Ovary (tissue), 3 donors: ENCODE measurements around the gene REEP1.

Experiments used
- EP300 ChIP-seq: sonication (generic); formaldehyde crosslinking; IDR thresholded peaks from one replicate; pipeline ENCODE4 v1.6.1; 2017; ENCODE audit warnings: antibody characterized with exemption
- TF ChIP-seq, protein P1 (sequence below), 3 donors: fragments of 450-650 bp in 2 of 3; fragments of 200-600 bp in 1 of 3; IDR thresholded peaks; one replicate each; pipeline versions ENCODE4 v1.5.1 to v1.8.0; 2016 to 2022; ENCODE audit warnings: antibody characterized with exemption in 3 of 3, mild to moderate bottlenecking in 1 of 3
- donor health status: DM: no; HTN: no; CAD: no.

DNA sequence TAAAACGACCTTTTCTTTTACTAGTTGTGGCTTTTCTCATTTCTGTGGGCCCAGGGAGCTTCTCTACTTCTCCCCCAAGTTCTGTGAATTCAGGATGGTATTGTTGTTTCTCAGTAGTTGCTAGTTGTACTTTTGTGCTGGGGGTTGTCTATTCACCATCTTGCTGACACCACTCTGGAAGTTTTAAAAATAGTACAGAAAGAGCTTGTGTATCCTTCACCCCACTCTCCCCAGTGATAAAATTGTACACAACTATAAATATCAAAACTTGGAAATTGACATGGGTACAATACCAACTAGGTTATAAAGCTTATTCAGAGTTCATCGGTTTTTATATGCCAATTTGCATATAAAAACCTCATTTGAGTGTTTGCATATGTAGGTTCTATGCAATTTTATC is 45.3 kb upstream of the REEP1 start:
- TF ChIP-seq, protein P1, sequence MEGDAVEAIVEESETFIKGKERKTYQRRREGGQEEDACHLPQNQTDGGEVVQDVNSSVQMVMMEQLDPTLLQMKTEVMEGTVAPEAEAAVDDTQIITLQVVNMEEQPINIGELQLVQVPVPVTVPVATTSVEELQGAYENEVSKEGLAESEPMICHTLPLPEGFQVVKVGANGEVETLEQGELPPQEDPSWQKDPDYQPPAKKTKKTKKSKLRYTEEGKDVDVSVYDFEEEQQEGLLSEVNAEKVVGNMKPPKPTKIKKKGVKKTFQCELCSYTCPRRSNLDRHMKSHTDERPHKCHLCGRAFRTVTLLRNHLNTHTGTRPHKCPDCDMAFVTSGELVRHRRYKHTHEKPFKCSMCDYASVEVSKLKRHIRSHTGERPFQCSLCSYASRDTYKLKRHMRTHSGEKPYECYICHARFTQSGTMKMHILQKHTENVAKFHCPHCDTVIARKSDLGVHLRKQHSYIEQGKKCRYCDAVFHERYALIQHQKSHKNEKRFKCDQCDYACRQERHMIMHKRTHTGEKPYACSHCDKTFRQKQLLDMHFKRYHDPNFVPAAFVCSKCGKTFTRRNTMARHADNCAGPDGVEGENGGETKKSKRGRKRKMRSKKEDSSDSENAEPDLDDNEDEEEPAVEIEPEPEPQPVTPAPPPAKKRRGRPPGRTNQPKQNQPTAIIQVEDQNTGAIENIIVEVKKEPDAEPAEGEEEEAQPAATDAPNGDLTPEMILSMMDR (IDR thresholded peaks at IDR 0.05) = no peak
- TF ChIP-seq EP300 = no peak
